NCI-H345 (cell line): ENCODE results near the gene RHOH.

Experiments
- DNase-seq: peaks from one replicate; lab custom pipeline; 2025; lab: John Stamatoyannopoulos, UW

The RHOH gene

DNA sequence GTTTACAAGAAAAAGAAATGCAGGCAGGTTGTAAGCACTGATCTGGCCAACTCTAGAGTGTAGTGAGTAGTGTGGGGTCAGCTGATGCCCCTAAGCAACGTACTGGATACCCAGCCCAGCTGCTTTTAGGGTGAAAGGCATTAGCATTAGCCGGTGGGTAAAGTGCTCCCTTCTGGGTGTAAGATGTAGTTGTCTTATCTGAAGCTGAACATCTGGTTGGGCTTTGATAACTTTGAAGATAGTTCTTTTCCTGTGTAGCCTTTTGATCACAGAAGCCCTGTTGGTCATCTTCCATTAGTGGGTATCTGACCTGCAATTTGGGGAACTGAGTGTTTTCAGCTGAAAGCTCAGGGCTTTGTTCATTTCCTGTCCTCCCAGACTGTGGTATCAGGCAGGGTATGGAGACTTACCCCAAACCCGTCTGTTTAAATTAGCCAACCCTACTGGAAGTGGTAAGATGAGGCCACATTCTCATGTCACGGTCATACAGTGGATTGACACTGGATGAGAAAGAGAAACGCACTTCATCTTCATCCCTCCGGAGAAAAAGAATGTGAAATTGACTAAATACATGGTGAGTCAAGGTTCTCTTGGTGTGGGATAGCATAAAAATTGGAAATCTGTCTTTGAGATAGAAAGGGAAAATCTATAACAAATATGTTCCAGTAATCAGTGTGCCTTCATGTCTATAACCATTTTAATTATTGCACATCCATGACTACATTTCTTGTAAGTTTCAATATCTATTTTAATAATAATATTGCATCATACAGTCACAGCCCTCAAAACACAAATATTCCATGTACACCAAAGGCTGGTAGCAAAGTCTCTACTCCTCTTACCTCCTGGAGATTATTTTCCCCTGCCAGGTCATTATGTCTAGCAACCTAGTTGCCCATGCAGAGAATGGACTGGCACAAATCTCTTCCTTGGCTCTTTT is 8.7 kb downstream of the RHOH start:
- DNase-seq = no peak

DNA sequence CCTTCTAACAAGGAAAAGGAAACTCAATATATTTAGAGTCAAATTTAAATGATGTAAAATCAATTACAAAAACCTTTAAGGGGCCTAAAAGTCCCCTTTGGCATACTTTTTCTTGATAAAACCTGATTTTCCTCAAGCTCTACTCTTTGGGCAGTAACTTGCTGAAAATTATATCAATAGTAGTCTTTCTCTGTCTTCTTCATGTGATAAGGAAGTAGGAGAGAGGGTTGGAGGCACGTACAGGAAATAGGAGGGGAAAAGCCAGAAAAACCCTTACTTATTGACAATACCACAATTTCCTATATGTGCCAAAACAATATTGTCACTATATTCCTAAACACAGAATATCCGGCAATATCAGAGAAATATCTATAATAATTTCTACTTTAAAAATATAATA is 9.6 kb downstream of the RHOH start:
- no peak for DNase-seq

DNA sequence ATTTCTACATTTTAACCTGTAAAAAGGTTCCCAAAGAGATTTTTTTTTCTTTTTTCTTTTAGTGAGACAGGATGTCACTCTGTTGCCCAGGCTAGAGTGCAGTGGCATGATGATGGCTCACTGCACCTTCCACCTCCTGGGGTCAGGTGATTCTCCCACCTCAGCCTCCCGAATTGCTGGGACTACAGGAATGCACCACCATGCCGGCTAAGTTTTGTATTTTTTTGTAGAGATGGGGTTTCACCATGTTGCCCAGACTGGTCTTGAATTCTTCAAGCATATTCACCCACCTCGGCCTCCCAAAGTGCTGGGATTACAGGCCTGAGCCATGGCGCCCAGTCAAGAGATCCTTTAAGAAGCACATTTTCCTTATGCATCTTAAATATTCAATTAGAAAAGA is 12.6 kb downstream of the RHOH start:
- no peak for DNase-seq

DNA sequence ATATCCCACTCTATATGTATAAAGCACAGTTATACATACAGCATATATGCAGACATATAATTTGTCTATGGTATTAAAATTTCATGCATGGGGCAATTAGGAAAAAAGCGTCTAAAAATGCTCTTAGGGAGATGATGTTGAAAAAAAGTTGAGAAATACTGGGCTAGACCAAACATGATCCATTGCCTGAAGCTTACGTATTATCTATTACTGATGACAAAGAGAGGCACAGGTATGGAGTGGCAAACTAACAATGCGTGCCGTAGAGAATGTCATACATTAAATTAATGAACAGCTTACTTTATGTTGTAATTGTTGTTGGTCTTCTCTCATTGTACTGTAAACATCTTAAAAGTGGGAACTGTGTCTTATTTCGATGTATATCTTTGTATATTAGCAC is 13.9 kb downstream of the RHOH start:
- no peak for DNase-seq

DNA sequence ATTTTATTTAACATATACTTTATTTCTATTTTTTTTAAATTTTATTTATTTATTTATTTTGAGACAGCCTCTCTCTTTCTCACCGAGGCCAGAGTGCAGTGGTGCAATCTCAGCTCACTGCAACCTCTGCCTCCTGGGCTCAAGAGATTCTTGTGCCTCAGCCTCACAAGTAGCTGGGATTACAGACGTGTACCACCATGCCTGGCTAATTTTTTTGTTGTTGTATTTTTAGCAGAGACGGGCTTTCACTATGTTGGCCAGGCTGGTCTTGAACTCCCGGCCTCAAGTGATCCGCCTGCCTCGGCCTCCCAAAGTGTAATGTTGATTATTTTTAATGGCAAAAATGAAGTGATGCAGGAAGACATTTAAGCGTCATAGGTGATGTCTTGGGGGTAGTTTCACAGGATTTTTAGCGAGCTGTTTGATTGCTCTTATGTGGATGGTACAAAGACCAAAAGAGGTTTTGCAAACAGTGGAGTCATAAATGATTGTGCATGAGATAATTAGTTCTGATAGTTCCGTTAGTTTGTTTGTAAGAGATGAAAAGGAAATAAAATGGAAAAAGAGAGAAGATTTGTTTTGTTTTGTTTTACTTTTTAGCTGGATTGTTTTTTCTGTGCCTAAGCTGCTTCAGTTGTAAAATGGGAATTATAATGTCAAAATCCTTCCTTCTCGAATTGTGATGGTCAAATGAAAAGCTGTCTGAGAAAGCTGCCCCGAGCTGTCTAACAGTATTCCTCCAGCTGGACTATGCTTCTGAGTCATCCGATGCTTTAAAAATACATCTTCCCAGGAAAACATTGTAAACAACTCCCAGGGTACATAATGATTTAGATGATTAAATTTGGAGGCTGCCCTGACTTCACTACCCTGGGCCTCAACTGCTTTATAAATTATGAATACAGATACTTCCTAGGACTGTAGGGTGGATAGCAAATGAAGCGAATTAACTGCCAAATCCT is 14.7 kb downstream of the RHOH start:
- no peak for DNase-seq

- DNase-seq = no peak
Observed at GRCh38 chr4:40212674-40213527, 16.1 kb downstream of the RHOH start.

DNA sequence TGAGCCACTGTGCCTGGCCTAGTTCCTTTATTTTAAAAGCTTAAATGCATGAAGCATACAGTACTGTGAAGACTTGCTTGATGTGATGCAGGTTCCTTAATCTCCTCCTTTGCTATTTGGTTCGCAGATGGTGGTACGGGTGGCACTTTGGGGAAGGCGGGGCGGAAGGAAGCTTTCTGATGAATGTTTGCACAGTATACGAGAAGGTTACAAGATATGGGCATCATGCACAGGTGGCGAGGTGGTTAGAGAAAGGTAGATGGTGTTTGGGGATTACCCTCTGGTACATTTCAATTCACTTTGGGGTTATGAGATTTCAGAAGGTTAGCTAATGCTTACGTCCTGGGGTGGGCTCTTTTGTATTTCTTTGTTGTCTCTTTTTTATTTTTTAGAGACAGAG is 17.2 kb downstream of the RHOH start:
- DNase-seq = no peak

DNA sequence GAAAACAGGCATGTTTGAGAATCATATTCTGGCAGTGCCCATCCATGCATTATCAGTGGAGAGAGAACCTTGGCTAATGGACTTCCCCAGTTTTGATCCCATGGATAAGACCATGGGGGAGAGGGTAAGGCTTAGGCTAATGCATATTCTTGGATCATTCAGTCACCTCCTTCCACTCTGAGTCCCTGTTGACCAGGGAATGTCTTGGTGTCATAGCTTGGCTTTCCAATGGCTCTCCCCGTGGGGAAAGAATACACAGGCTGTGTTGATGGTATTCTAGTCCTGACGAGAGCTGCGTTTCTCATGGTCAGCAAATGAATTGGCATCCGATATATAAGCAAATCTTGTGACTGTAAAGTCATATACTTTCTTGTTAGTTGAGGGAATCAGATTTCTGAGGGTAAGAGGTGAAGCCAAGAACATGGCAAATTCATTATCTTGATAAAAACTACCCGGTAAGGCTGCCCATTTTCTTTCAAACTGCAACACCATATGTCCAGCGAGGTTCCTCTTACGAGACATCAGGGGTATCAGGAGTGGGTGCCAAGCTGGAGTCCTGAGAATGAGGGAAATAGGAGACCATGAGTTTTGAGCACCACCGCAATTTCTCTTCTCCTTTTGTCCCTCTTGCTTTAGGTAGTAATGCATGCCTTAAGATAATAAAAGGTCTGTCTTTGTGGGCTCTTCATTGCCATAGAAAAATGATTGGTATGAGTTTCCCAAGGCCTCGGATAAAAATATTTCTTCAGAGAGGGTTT is 18.0 kb downstream of the RHOH start:
- no peak for DNase-seq

- no peak for DNase-seq
Observed at GRCh38 chr4:40216622-40217366, 20.0 kb downstream of the RHOH start.

- DNase-seq = no peak
Observed at GRCh38 chr4:40221744-40222143, 24.9 kb downstream of the RHOH start.

DNA sequence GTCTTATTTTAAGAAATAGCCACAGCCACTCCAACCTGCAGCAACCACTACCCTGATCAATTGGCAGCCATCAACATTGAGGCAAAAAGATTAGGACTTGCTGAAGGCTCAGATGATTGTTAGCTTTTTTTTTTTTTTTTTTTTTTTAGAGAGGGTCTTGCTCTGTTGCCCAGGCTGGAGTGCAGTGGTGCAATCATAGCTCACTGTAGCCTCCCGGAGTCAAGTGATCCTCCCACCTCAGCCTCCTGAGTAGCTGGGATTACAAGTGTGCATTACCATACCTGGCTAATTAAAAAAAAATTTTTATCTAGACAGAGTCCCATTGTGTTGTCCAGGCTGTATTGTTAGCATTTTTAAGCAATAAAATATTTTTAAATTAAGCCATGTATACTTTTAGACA is 26.5 kb downstream of the RHOH start:
- no peak for DNase-seq

- no peak for DNase-seq
Observed at GRCh38 chr4:40224432-40224831, 27.6 kb downstream of the RHOH start.

DNA sequence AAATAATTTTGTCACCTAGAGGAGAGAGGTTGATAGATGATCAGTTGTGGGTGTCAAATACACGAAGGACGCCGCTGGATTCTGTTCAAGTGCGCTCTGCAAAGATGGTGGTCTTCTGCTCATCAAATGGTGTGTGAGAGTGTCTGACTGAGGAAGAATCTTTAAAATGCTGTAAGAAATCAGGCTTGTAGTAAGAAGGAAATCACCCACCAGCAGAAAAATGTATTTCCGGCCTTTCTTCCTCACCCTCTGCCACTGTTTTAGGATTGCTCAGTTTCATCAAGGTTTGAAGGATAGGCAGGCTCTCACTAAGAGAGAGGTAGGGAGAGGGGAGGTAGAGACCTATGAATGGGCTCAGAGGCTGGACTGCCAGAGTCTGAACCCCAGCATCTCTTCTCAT is 28.7 kb downstream of the RHOH start:
- DNase-seq = no peak

DNA sequence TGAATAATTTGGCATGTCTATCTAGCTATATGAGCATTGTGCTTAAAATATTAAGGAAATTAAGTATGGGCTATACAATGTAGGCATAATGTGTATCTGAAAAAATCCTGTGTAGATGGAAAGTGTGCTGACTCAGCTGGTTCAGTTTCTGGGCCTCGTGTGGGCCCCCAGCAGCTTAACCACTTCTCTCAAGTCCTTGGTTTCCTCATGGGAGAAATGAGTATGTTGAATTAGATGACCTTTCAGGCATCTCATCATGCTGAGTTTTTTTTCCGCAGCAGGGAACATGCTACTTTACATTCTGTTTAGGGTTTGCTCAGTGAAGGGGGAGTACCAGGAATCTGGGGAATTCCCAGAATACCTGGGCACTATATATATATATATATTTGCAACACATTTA is 30.5 kb downstream of the RHOH start:
- DNase-seq = no peak

GRCh38 chr4:40228497-40229365 is 31.9 kb downstream of the RHOH start:
- DNase-seq = no peak

DNA sequence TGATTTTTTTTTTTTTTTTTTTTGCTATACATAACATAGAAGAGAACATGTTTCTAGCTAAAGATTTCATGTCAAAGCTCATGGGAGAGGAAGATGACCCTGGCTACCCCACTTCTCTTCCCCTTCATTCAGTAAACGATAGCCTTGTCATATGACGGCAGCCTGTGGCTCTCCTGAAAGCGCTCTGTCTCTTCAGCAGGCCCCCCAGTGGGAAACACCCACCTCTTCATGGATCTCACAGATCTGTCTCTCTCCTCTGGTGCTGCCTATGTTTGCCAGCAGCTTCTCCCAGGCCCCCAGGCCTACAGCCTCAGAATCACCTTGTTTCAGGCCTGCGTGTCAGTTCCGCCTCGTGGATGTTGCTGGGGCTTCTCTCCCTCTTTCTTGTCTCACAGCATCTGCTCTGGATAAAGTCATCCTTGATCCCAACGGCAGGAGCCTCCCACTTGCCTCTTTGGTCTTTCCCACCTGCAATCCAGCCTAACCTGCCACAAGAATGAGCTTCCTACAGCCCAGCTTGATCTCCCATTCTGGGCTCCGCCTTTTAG is 34.6 kb downstream of the RHOH start:
- DNase-seq = no peak

GRCh38 chr4:40232610-40233009 is 35.8 kb downstream of the RHOH start:
- no peak for DNase-seq

- DNase-seq = no peak
Observed at GRCh38 chr4:40233227-40233626, 36.4 kb downstream of the RHOH start.

- DNase-seq = no peak
Observed at GRCh38 chr4:40234519-40235039, 37.7 kb downstream of the RHOH start.
